Esophagus squamous epithelium (tissue), 5 donors: ENCODE data around the gene GREB1. TPM values are rescaled to one million over a fixed set of nuclear protein-coding genes. Genes with fewer than 3 reads are reported as not detected.

Experiments
- DNase-seq: peaks from one replicate; lab custom pipeline; 2025; lab: John Stamatoyannopoulos, UW
- H3K27ac ChIP-seq, 4 donors: fragments of 200-600 bp; sonication (generic); one replicate each; pipeline ENCODE4 v1.5.1; 2016 to 2019; ENCODE audit warnings: mild to moderate bottlenecking in 1 of 4
- H3K27me3 ChIP-seq, 4 donors: fragments of 200-600 bp; sonication (generic); 1 replicate in 3 of 4; 2 replicates in 1 of 4; pipeline versions ENCODE4 v1.5.1 to v1.6.0; 2017 to 2021; ENCODE audit warnings: antibody characterized with exemption in 1 of 4
- H3K36me3 ChIP-seq, 3 donors: fragments of 200-600 bp; sonication (generic); one replicate each; pipeline ENCODE4 v1.5.1; 2016 to 2019
- H3K4me1 ChIP-seq, 3 donors: fragments of 200-600 bp; sonication (generic); one replicate each; pipeline ENCODE4 v1.5.1; 2017 to 2019
- H3K4me3 ChIP-seq, 4 donors: fragments of 200-600 bp; sonication (generic); 1 replicate in 3 of 4; 2 replicates in 1 of 4; pipeline ENCODE4 v1.5.1; 2016 to 2019; ENCODE audit warnings: mild to moderate bottlenecking in 2 of 4, moderate library complexity in 1 of 4
- H3K9me3 ChIP-seq, 3 donors: fragments of 200-600 bp; sonication (generic); one replicate each; pipeline ENCODE4 v1.5.1; 2016 to 2019
- POLR2A ChIP-seq, 4 donors: fragments of 450-650 bp; IDR thresholded peaks; one replicate each; pipeline ENCODE4 v1.6.1; 2017; ENCODE audit warnings: antibody characterized with exemption in 4 of 4, mild to moderate bottlenecking in 4 of 4, moderate library complexity in 3 of 4
- WGBS, 2 donors: methylation state at CpG; one replicate each; pipeline ENCODE4 v1.1.5; 2018; 5-methylcytosine and 5-hydroxymethylcytosine counted together
- intact Hi-C: fragments of 100-400 bp; cut with DNase I; formaldehyde crosslinking; loops from one replicate; pipeline ENCODE4 v1.15.0; 2022
- total RNA-seq, 4 donors: library from RNA; depleted of rRNA; stranded (reverse); fragments of >200 nt; gene quantifications; one replicate each; pipeline ENCODE4 v1.1.0, GENCODE V29; 2016
- TF ChIP-seq, protein P1 (sequence below), 6 experiments: fragments of 450-650 bp in 4 of 6; fragments of 200-600 bp in 2 of 6; sonication (generic) in 2 of 6; IDR thresholded peaks; one replicate each; pipeline ENCODE4 v1.5.1; 2016 to 2019; ENCODE audit warnings: antibody characterized with exemption in 6 of 6, mild to moderate bottlenecking in 4 of 6, moderate library complexity in 4 of 6
- donor health status: DM: yes; HTN: yes; CAD: no.

Gene GREB1
- total RNA-seq, 4 donors from 2014 or later = 0.08 to 1.7 (median 0.51) TPM

GRCh38 chr2:11585071-11585470, 51.2 kb downstream of the GREB1 start:
- TF ChIP-seq POLR2A (IDR thresholded peaks at IDR 0.05) = no peak
- TF ChIP-seq, protein P1, sequence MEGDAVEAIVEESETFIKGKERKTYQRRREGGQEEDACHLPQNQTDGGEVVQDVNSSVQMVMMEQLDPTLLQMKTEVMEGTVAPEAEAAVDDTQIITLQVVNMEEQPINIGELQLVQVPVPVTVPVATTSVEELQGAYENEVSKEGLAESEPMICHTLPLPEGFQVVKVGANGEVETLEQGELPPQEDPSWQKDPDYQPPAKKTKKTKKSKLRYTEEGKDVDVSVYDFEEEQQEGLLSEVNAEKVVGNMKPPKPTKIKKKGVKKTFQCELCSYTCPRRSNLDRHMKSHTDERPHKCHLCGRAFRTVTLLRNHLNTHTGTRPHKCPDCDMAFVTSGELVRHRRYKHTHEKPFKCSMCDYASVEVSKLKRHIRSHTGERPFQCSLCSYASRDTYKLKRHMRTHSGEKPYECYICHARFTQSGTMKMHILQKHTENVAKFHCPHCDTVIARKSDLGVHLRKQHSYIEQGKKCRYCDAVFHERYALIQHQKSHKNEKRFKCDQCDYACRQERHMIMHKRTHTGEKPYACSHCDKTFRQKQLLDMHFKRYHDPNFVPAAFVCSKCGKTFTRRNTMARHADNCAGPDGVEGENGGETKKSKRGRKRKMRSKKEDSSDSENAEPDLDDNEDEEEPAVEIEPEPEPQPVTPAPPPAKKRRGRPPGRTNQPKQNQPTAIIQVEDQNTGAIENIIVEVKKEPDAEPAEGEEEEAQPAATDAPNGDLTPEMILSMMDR (IDR thresholded peaks at IDR 0.05) = no peak
- Histone ChIP-seq H3K27ac (no peak overlapping the region), H3K27me3 (no peaks in the 10 kb centered on the region), H3K36me3 (no peaks in the 10 kb centered on the region), H3K4me1 (peaks cover 0 to 17% (median 8%) of the 10 kb centered on the region in 3 donors), H3K4me3 (no peak overlapping the region), H3K9me3 (no peaks in the 10 kb centered on the region)
- intact Hi-C loops = no loop called here
- 89 to 92% methylated on average over 7 of the region's 7 CpGs for WGBS, 2 donors
- no peak for DNase-seq

DNA sequence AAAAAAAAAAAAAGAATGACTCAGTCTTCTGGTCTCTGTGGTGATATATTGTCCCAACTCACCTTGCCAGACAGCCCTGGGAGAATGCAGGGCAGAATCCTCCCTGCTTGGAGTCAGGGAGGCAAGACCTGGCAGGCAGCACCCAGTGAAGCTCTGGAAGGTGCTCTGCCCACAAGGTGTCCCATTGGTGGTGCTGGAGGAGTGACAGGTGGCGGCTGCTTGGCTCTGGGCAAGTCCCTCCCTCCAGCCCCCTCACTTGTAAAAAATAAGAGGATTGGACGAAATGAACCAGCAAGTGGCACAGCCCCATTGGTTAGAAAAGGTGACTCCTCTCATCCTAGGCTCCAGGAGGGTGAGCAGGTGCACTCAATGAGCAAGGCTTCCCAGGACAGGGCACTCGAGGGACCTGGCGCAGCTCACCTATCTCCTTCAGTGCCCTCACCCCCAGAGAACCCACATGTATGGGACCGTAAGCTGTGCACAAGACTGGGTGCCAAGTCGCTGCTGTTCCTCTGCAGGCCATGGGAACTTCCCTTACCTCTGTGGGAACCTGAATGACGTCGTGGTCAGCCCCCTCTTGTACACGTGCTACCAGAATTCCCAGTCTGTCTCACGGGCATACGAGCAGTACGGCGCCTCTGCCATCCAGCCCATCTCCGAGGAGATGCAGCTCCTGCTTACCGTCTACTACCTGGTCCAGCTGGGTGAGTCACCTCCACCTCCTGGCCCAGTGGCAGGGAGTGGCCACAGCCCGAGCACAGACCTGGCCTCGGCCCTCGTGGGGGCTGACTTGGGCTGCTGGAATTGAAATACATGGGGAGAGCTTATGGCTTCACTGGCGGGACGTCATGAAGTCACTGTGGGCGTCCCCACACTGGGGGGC, 54.6 kb downstream of the GREB1 start:
- no peak overlapping the region for H3K27ac ChIP-seq
- 61 to 74% methylated on average over 9 to 11 of the region's 21 CpGs for WGBS, 2 donors
- no peaks in the 10 kb centered on the region for H3K36me3 ChIP-seq
- intact Hi-C loops = no loop called here
- H3K4me3 ChIP-seq = no peak overlapping the region
- H3K9me3 ChIP-seq = no peaks in the 10 kb centered on the region
- no peaks in the 10 kb centered on the region for H3K27me3 ChIP-seq
- DNase-seq = no peak
- peaks cover 0 to 8% (median 5%) of the 10 kb centered on the region in 3 donors for H3K4me1 ChIP-seq
- TF ChIP-seq, protein P1 (IDR thresholded peaks at IDR 0.05) = no peak
- TF ChIP-seq POLR2A (IDR thresholded peaks at IDR 0.05) = no peak

DNA sequence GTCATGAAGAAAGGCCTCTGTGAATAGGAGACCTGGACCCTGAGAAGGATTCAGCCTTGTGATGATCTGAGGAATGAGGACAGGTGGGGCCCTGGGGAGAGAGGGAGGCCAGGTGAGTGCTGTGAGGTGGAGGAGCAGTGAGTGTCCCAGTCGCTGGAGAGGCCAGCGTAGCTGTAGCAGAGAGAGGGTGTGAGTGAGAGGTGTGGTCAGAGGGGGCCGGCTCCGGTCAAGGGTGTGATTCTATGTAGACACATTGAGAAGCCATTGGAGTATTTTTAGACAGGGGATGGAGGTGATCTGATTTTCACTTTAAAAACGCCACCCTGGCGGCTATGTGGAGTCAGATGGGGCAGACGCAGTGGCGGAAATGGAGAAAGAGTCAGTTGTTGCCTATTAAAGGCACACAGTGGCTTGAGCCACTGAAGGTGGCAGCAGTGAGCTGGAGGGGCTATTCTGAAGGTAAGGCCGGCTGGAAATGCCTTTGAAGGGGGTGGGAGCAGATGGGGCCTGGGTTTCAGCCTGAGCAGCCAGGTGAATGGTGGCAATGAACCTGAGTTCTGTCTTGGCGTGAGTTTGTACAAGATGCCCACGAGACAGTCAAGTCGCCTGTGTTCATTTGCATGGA, 55.6 kb downstream of the GREB1 start:
- WGBS, 2 donors = 82 to 87% methylated on average over 12 of the region's 12 CpGs
- no peak for TF ChIP-seq POLR2A (IDR thresholded peaks at IDR 0.05)
- TF ChIP-seq, protein P1 (IDR thresholded peaks at IDR 0.05) = no peak
- intact Hi-C loops = no loop called here

DNA sequence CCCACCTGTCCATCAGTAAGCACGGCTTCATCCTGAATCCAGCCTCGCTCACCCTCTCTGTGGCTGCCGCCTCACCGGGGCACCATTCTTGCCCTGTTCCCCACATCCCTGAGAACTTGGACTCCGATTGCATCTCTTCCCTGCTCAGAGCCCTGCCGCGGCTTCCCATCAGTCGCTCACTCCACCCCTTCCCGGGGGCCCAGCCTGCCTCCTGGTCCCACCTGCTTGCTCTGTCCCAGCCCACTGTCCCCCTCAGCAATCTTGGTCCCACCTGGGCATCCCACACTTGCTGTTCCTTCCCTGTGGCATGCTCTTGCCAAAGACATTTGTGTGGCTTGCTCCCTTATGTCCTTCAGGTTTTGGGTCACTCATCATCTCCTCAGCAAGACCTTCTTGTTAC, 56.3 kb downstream of the GREB1 start:
- Histone ChIP-seq H3K9me3 (no peaks in the 10 kb centered on the region), H3K4me3 (no peak overlapping the region), H3K27me3 (no peaks in the 10 kb centered on the region), H3K4me1 (no peaks in the 10 kb centered on the region), H3K36me3 (no peaks in the 10 kb centered on the region), H3K27ac (no peak overlapping the region)
- intact Hi-C loops = no loop called here
- 92 to 96% methylated on average over 9 of the region's 9 CpGs for WGBS, 2 donors
- TF ChIP-seq, protein P1 (IDR thresholded peaks at IDR 0.05) = no peak
- DNase-seq = no peak

More for the DNA sequence above, 55.6 kb downstream of the GREB1 start:
- Histone ChIP-seq H3K4me1 (no peaks in the 10 kb centered on the region), H3K27ac (no peak overlapping the region), H3K36me3 (no peaks in the 10 kb centered on the region), H3K9me3 (no peaks in the 10 kb centered on the region), H3K27me3 (no peaks in the 10 kb centered on the region), H3K4me3 (no peak overlapping the region)
- no peak for DNase-seq

- no peak for TF ChIP-seq POLR2A (IDR thresholded peaks at IDR 0.05)
- TF ChIP-seq, protein P1 (IDR thresholded peaks at IDR 0.05) = no peak
- Histone ChIP-seq H3K36me3 (no peaks in the 10 kb centered on the region), H3K27ac (no peak overlapping the region), H3K4me3 (no peak overlapping the region), H3K9me3 (no peaks in the 10 kb centered on the region), H3K27me3 (no peaks in the 10 kb centered on the region), H3K4me1 (no peaks in the 10 kb centered on the region)
- 85 to 89% methylated on average over 8 of the region's 8 CpGs for WGBS, 2 donors
- intact Hi-C loops = no loop called here
- no peak for DNase-seq
Measured at GRCh38 chr2:11591091-11591490, 57.2 kb downstream of the GREB1 start.
